ENCODE data around the gene CHST3.
"Not testable (repeated sequence)": the region's sequence is repeated elsewhere in the genome, so short reads cannot be mapped to it uniquely, and the experiment has no call there.

Gene CHST3

GRCh38 chr10:71984809-71985388 lies 20.7 kb downstream of the CHST3 start:
- Histone ChIP-seq H3K27me3 (no peaks in the 10 kb centered on the region), H3K4me1 (ENCODE audit: control insufficient read depth in 1 of 2, insufficient read depth in 1 of 2, low read depth in 1 of 2, low read length in 1 of 2) (no peaks in the 10 kb centered on the region)

DNA sequence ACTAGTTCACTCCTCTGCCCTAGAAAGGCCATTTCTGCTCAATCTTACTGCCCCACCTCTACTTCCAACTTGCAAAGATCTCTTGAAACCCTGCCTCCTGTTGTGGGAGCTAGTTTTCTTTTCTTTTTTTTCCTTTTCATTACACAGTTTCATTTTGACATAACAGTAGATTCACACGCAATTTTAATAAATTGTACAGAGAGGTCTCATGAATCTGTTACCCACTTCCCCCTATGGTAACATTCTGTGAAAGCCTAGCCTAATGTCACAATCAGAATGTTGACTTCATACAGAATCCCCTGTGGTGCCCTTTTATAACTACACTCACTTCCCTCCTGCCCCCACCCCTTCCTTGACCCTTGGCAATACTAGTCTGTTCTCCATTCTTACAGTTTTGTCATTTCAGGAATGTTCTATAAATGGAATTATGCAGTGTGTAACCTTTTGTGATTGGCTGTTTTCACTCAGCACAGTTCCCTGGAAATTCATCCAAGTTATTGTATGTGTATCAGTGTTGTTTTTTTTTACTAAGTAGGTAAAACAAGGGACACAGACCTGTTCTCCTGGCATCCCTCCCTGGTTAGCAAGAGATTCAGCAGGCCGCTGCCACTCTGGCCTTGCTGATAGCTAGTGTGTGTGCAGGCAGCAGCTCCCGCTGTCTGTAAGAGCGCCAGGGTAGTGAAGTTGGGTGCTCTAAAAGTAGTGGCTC lies 21.5 kb downstream of the CHST3 start:
- H3K36me3 ChIP-seq, result no peaks in the 10 kb centered on the region
- no peak for TF ChIP-seq CTCF (IDR thresholded peaks at IDR 0.05)
- H3K27ac ChIP-seq, result no peak overlapping the region
- no peaks in the 10 kb centered on the region for H3K27me3 ChIP-seq
- no peaks in the 10 kb centered on the region for H3K9me3 ChIP-seq
- H3K4me3 ChIP-seq (ENCODE audit: low read depth in 1 of 2, low read length in 1 of 2), result no peak overlapping the region
- H3K4me1 ChIP-seq (ENCODE audit: control insufficient read depth in 1 of 2, insufficient read depth in 1 of 2, low read depth in 1 of 2, low read length in 1 of 2), result no peaks in the 10 kb centered on the region

More at GRCh38 chr10:71984809-71985388, 20.7 kb downstream of the CHST3 start:
- no peaks in the 10 kb centered on the region for H3K9me3 ChIP-seq
- H3K27ac ChIP-seq, result no peak overlapping the region
- TF ChIP-seq CTCF (IDR thresholded peaks at IDR 0.05), result no peak
- H3K4me3 ChIP-seq (ENCODE audit: low read depth in 1 of 2, low read length in 1 of 2), result no peak overlapping the region
- H3K36me3 ChIP-seq, result no peaks in the 10 kb centered on the region

DNA sequence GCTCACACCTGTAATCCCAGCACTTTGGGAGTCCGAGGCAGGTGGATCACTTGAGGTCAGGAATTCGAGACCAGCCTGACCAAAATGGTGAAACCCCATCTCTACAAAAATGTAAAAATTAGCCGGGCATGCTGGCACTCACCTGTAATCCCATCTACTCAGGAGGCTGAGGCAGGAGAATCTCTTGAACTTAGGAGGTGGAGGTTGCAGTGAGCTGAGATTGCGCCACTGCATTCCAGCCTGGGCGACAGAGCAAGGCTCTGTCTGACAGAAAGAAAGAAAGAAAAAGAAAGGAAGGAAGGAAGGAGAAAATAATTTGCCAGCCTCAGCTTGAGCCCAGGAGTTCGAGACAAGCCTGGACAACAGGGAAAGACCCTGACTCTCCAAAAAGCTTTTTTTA lies 24.7 kb downstream of the CHST3 start:
- not testable (repeated sequence) for H3K27ac ChIP-seq; H3K27me3 ChIP-seq; H3K9me3 ChIP-seq; H3K4me1 ChIP-seq (ENCODE audit: control insufficient read depth in 1 of 2, insufficient read depth in 1 of 2, low read depth in 1 of 2, low read length in 1 of 2); H3K4me3 ChIP-seq (ENCODE audit: low read depth in 1 of 2, low read length in 1 of 2); H3K36me3 ChIP-seq

DNA sequence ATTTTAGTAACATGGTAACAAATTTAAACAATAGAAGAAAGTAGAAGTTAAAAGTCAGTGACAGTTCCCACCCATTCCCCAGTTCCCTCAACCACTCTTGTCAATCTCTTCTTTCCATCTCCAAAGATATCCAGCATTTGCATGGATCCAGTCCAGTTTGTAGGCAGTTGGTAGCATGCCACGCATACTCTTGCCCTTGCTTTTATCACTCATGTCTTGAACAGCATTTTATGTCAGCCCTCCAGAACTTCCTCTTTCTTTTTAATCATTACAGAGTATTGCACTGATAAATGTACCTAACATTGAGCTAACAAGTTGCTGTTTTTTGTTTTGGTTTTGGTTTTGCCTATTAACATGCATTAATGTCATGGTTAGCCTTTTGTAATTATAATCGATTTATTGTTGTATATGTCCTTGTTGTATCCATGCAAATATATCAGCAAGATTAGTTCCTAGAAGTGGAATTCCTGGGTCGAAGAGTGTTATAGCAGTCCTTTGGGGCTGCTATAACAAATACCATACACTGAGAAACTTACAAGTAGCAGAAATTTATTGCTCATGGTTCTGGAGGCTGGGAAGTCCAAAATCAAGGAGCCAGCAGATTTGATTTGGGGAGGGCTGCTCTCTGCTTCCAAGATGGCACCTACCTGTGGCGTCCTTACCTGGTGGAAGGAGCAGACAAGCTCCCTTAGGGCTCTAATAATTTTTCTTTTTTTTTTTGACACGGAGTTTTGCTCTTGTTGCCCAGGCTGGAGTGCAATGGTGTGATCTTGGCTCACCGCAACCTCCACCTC lies 25.7 kb downstream of the CHST3 start:
- Histone ChIP-seq H3K36me3 (no peaks in the 10 kb centered on the region), H3K4me3 (ENCODE audit: low read depth in 1 of 2, low read length in 1 of 2) (no peak overlapping the region), H3K4me1 (ENCODE audit: control insufficient read depth in 1 of 2, insufficient read depth in 1 of 2, low read depth in 1 of 2, low read length in 1 of 2) (no peaks in the 10 kb centered on the region), H3K27ac (no peak overlapping the region), H3K9me3 (no peaks in the 10 kb centered on the region), H3K27me3 (no peaks in the 10 kb centered on the region)
- no peak for TF ChIP-seq CTCF (IDR thresholded peaks at IDR 0.05)

GRCh38 chr10:71990706-71991269 lies 26.6 kb downstream of the CHST3 start:
- TF ChIP-seq CTCF (IDR thresholded peaks at IDR 0.05), result no peak
- H3K9me3 ChIP-seq, result no peaks in the 10 kb centered on the region
- no peaks in the 10 kb centered on the region for H3K36me3 ChIP-seq
- H3K4me1 ChIP-seq (ENCODE audit: control insufficient read depth in 1 of 2, insufficient read depth in 1 of 2, low read depth in 1 of 2, low read length in 1 of 2), result no peaks in the 10 kb centered on the region
- no peak overlapping the region for H3K4me3 ChIP-seq (ENCODE audit: low read depth in 1 of 2, low read length in 1 of 2)
- H3K27me3 ChIP-seq, result no peaks in the 10 kb centered on the region
- H3K27ac ChIP-seq, result no peak overlapping the region

All from neutrophil (primary cell).